WTC11 (cell line): Measurements from ENCODE around the gene CYP11A1. TPM values are rescaled to one million over a fixed set of nuclear protein-coding genes. Genes with fewer than 3 reads are reported as not detected.

ENCODE experiments used
- ATAC-seq: fragments of 200-7000 bp; cut with Tn5 transposase; 2 replicates; pipeline ENCODE4 v1.10.0; 2021; ENCODE audit warnings: mild to moderate bottlenecking, moderate library complexity
- CTCF ChIA-PET: fragments of 300-600 bp; sonication (Branson Sonifier 250); formaldehyde crosslinking; loops from one replicate; lab custom pipeline; 2021; ENCODE audit warnings: antibody characterized with exemption; lab: Charles Lee
- POLR2A ChIA-PET: fragments of 350-600 bp; sonication (Branson Sonifier 250); formaldehyde crosslinking; loops from one replicate; lab custom pipeline; 2021; ENCODE audit warnings: antibody characterized with exemption; lab: Charles Lee
- DNase-seq: peaks from one replicate; pipeline ENCODE4 v3.0.0; 2021; ENCODE audit warnings: low spot score
- H3K27ac Mint-ChIP-seq: 2 replicates; pipeline ENCODE4 v1.8.0; 2021; ENCODE audit warnings: mixed read lengths
- H3K27me3 Mint-ChIP-seq: 2 replicates; pipeline ENCODE4 v1.8.0; 2021; ENCODE audit warnings: low read depth, mild to moderate bottlenecking, moderate library complexity, mixed read lengths
- H3K36me3 Mint-ChIP-seq: 2 replicates; pipeline ENCODE4 v1.8.0; 2021; ENCODE audit warnings: mixed read lengths
- H3K4me1 Mint-ChIP-seq: 2 replicates; pipeline ENCODE4 v1.8.0; 2022; ENCODE audit warnings: mixed read lengths
- H3K4me3 Mint-ChIP-seq: 2 replicates; pipeline ENCODE4 v1.8.0; 2021; ENCODE audit warnings: mild to moderate bottlenecking, moderate library complexity, mixed read lengths
- H3K9me3 Mint-ChIP-seq: 2 replicates; pipeline ENCODE4 v1.8.0; 2021; ENCODE audit warnings: mixed read lengths
- AR ChIP-seq: fragments of 250-450 bp; sonication (Bioruptor Pico); IDR thresholded peaks from 2 replicates; pipeline ENCODE4 v1.9.0; 2021; ENCODE audit warnings: mild to moderate bottlenecking
- ATF6 ChIP-seq: sonication (generic); formaldehyde crosslinking; IDR thresholded peaks from 2 replicates; pipeline ENCODE4 v1.8.1; 2023; ENCODE audit warnings: mild to moderate bottlenecking, missing genetic modification reagents
- CBFB ChIP-seq: sonication (generic); formaldehyde crosslinking; IDR thresholded peaks from 2 replicates; pipeline ENCODE4 v1.8.1; 2022; ENCODE audit warnings: mild to moderate bottlenecking, low read depth, missing genetic modification reagents
- CREB1 ChIP-seq: sonication (generic); formaldehyde crosslinking; IDR thresholded peaks from 2 replicates; pipeline ENCODE4 v1.8.0; 2023; ENCODE audit warnings: mild to moderate bottlenecking, missing genetic modification reagents
- ERG ChIP-seq: fragments of 250-450 bp; sonication (Bioruptor Pico); IDR thresholded peaks from 2 replicates; pipeline ENCODE4 v1.8.0; 2021; ENCODE audit warnings: mild to moderate bottlenecking
- FOXJ3 ChIP-seq: sonication (generic); formaldehyde crosslinking; IDR thresholded peaks from 2 replicates; pipeline ENCODE4 v1.9.0; 2021; ENCODE audit warnings: missing genetic modification reagents, mild to moderate bottlenecking, borderline replicate concordance
- GRHL2 ChIP-seq: fragments of 250-450 bp; sonication (Bioruptor Pico); IDR thresholded peaks from 2 replicates; pipeline ENCODE4 v1.8.0; 2022; ENCODE audit warnings: mild to moderate bottlenecking, moderate library complexity; ENCODE audit not compliant: insufficient replicate concordance, severe bottlenecking
- HMGA2 ChIP-seq: fragments of 250-450 bp; sonication (Bioruptor Pico); IDR thresholded peaks from 2 replicates; pipeline ENCODE4 v1.4.0; 2021; ENCODE audit warnings: mild to moderate bottlenecking, moderate library complexity
- MAX ChIP-seq: sonication (generic); formaldehyde crosslinking; IDR thresholded peaks from 2 replicates; pipeline ENCODE4 v1.8.0; 2022; ENCODE audit warnings: mild to moderate bottlenecking, missing genetic modification reagents
- NFATC4 ChIP-seq: fragments of 250-450 bp; sonication (Bioruptor Pico); IDR thresholded peaks from 2 replicates; pipeline ENCODE4 v1.9.0; 2021; ENCODE audit warnings: mild to moderate bottlenecking
- NFYB ChIP-seq: sonication (generic); formaldehyde crosslinking; conservative IDR thresholded peaks from 2 replicates; pipeline ENCODE4 v1.8.0; 2022; ENCODE audit warnings: low read depth, missing genetic modification reagents
- RORB ChIP-seq: fragments of 250-450 bp; sonication (Bioruptor Pico); IDR thresholded peaks from 2 replicates; pipeline ENCODE4 v1.9.0; 2021; ENCODE audit warnings: mild to moderate bottlenecking
- ZBTB21 ChIP-seq: sonication (generic); formaldehyde crosslinking; IDR thresholded peaks from 2 replicates; pipeline ENCODE4 v1.8.1; 2023; ENCODE audit warnings: mild to moderate bottlenecking, missing genetic modification reagents, borderline replicate concordance
- ZNF219 ChIP-seq: sonication (generic); formaldehyde crosslinking; IDR thresholded peaks from 2 replicates; pipeline ENCODE4 v1.8.0; 2023; ENCODE audit warnings: missing genetic modification reagents, mild to moderate bottlenecking, borderline replicate concordance
- ZNF423 ChIP-seq: fragments of 250-450 bp; sonication (Bioruptor Pico); IDR thresholded peaks from 2 replicates; pipeline ENCODE4 v2.1.2; 2022; ENCODE audit warnings: mild to moderate bottlenecking, moderate library complexity
- ZNF532 ChIP-seq: fragments of 250-450 bp; sonication (Bioruptor Pico); IDR thresholded peaks from 2 replicates; pipeline ENCODE4 v1.9.0; 2021; ENCODE audit warnings: mild to moderate bottlenecking, borderline replicate concordance
- total RNA-seq: library from RNA; stranded (reverse); gene quantifications from 3 replicates; pipeline ENCODE4 v1.2.3, GENCODE V29; 2021
- TF ChIP-seq, protein P1 (sequence below): sonication (generic); formaldehyde crosslinking; IDR thresholded peaks from 2 replicates; pipeline ENCODE4 v1.8.0; 2023; ENCODE audit warnings: missing genetic modification reagents
- TF ChIP-seq, protein P2 (sequence below): sonication (generic); formaldehyde crosslinking; conservative IDR thresholded peaks from 2 replicates; pipeline ENCODE4 v1.8.1; 2023; ENCODE audit warnings: mild to moderate bottlenecking, low read depth, missing genetic modification reagents, moderate library complexity

CYP11A1 gene
- total RNA-seq, 1 experiment from 2014 or later, result 3.4 TPM

DNA sequence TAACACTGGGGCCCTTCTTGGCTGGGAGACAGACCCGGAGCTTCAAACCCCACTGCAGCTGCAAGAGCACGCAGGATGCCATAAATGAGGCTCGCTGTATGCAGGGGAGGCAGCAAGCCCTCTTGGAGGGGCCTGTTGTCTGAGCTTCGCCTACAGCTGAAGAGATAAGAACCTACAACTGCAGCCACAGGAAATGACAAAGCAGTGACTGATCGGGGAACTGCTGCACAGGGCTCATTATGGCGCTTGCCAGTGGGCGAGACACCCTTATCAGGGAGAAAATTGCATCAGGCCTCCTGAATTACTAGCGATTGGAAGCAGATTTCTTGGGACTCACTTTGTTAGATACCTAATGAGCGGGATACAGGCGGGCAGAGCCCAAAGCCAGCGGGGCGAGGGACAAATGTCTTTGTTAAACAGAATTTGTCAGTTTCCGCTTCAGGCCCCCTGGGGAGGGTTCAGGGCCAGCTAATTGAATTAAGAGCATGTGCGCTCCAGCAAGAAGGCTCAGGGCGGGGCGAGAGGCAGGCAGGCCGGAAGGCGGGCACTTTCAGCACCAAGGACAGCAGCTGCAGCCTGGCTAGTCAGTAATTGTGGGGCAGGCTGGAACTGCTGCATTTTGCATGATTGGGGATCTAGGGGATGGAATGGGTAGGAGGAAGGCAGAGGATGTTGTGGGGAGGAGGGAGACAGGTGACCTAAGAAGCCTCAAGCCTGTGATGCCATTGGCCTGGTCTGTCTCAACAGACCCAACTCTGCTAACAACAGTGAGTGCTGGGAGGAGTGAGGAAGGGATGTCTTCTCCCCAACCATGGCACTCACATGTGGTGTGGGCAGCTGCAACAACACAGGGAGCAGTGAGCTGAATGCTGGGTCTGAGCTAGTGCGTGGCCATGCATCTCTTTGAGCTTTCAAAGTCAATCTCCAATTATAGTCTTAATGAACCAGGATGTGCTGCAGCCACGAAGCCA, 76.1 kb downstream of the CYP11A1 start (continued):
- TF ChIP-seq, protein P1, sequence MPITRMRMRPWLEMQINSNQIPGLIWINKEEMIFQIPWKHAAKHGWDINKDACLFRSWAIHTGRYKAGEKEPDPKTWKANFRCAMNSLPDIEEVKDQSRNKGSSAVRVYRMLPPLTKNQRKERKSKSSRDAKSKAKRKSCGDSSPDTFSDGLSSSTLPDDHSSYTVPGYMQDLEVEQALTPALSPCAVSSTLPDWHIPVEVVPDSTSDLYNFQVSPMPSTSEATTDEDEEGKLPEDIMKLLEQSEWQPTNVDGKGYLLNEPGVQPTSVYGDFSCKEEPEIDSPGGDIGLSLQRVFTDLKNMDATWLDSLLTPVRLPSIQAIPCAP (CRISPR knock-in tag), result peak; percentile 84
- TF ChIP-seq ZBTB21 (CRISPR knock-in tag) (peak; percentile 97; the same call in 1 of the 2 replicates), ZNF532 (CRISPR knock-in tag) (no peak), ERG (no peak), RORB (no peak), MAX (CRISPR knock-in tag) (peak; percentile 97), ATF6 (no peak), CREB1 (CRISPR knock-in tag) (peak; percentile 95)
- TF ChIP-seq, protein P2, sequence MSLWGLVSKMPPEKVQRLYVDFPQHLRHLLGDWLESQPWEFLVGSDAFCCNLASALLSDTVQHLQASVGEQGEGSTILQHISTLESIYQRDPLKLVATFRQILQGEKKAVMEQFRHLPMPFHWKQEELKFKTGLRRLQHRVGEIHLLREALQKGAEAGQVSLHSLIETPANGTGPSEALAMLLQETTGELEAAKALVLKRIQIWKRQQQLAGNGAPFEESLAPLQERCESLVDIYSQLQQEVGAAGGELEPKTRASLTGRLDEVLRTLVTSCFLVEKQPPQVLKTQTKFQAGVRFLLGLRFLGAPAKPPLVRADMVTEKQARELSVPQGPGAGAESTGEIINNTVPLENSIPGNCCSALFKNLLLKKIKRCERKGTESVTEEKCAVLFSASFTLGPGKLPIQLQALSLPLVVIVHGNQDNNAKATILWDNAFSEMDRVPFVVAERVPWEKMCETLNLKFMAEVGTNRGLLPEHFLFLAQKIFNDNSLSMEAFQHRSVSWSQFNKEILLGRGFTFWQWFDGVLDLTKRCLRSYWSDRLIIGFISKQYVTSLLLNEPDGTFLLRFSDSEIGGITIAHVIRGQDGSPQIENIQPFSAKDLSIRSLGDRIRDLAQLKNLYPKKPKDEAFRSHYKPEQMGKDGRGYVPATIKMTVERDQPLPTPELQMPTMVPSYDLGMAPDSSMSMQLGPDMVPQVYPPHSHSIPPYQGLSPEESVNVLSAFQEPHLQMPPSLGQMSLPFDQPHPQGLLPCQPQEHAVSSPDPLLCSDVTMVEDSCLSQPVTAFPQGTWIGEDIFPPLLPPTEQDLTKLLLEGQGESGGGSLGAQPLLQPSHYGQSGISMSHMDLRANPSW (CRISPR knock-in tag), result 0 out of 2 replicates have a peak, but pooled peaks have one; percentile 46

DNA sequence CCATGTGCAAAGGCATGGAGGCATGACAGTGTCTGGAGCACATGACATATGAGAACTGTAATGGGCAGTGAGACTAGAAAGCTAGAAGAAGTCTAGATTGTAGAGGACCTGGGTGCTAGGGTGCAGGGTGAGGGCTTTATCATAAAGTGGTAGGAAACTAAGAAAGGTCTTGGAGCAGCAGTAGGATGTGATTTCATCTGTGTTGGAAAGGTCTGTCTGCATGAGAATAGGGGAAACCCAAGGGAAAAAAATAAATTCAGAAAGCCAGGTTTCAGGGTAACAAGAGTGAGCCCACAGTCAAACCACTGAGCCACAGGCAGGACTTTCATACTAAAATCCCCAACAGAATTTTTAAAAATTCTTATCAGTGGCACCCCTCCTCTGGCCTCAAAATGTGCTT, 76.8 kb downstream of the CYP11A1 start:
- ChIA-PET POLR2A (no interaction called here), CTCF (interaction anchor here (1.8 to 2.2 kb wide), 3 partner anchors 17 to 156 kb away, joined by 6 to 17 read pairs (median 9); no protein-coding TSS in a partner anchor)
- peaks cover 59% of the 10 kb centered on the region for H3K27me3 Mint-ChIP-seq
- H3K36me3 Mint-ChIP-seq, result no peaks in the 10 kb centered on the region
- H3K4me1 Mint-ChIP-seq, result peaks cover 23% of the 10 kb centered on the region
- DNase-seq, result no peak
- H3K27ac Mint-ChIP-seq, result no peak overlapping the region
- peak overlapping the region; percentile 51 for H3K4me3 Mint-ChIP-seq
- ATAC-seq, result no peak
- no peaks in the 10 kb centered on the region for H3K9me3 Mint-ChIP-seq
- TF ChIP-seq AR (CRISPR knock-in tag) (no peak), GRHL2 (CRISPR knock-in tag) (no peak), FOXJ3 (CRISPR knock-in tag) (no peak), ZNF423 (CRISPR knock-in tag) (no peak), ZNF219 (no peak), HMGA2 (CRISPR knock-in tag) (no peak), NFATC4 (CRISPR knock-in tag) (no peak), CBFB (CRISPR knock-in tag) (no peak), NFYB (CRISPR knock-in tag) (no peak)
